Peyer's patch (tissue), 4 donors: ENCODE data around the gene JPH4.

Source experiments
- POLR2A ChIP-seq, 2 donors: fragments of 450-650 bp; IDR thresholded peaks; one replicate each; pipeline ENCODE4 v1.5.1; 2017; ENCODE audit warnings: antibody characterized with exemption in 2 of 2, mild to moderate bottlenecking in 2 of 2, moderate library complexity in 2 of 2
- TF ChIP-seq, protein P1 (sequence below), 6 experiments: fragments of 450-650 bp in 4 of 6; fragments of 200-600 bp in 2 of 6; sonication (generic) in 1 of 6; IDR thresholded peaks; one replicate each; pipeline ENCODE4 v1.5.1; 2017 to 2019; ENCODE audit warnings: antibody characterized with exemption in 6 of 6, mild to moderate bottlenecking in 3 of 6, moderate library complexity in 1 of 6

DNA sequence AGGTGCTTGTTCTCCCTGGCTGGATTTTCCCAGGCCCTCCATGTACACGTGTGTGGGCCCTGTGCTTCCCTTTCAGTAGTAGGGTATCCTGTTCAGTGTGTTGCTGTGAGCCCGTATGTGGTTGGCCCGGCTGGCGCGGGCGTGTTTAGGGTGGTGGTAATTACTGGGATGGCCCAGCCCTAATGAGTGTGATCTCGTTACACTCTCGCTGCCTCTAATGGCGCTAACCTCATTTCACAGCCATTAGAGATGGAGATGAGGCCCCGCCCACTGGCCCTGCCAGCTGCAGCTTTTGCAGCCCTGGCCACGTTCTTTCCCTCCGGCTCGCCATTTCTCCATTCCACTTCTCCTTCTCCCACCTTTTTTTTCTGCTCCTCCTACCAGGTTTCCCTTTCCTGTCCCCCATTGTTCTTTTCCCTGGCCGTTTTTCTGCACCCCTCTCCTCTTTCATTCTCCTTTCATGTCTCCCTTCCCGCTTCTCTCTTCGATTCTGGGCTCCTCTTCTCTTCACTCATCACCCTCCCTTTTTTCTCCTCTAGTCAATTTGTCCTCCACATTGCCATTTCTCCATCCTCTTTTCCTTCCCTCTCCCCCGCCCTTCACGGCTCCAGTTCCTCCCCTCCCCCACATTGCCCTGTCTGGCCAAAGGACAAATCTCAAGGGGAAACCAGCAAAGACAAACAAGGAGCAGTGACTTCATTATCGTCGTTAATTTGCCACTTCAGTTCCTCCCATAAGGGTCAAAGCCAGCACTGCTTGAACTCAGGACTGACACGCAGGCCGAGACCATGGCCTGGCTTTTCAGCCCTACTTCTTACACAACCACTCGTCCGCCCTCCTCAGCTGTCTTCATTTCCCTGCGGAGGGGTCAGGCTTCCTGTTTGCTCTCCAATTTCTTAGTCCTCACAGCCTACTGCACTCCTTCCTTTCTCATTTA lies 33.8 kb downstream of the JPH4 start:
- TF ChIP-seq, protein P1, sequence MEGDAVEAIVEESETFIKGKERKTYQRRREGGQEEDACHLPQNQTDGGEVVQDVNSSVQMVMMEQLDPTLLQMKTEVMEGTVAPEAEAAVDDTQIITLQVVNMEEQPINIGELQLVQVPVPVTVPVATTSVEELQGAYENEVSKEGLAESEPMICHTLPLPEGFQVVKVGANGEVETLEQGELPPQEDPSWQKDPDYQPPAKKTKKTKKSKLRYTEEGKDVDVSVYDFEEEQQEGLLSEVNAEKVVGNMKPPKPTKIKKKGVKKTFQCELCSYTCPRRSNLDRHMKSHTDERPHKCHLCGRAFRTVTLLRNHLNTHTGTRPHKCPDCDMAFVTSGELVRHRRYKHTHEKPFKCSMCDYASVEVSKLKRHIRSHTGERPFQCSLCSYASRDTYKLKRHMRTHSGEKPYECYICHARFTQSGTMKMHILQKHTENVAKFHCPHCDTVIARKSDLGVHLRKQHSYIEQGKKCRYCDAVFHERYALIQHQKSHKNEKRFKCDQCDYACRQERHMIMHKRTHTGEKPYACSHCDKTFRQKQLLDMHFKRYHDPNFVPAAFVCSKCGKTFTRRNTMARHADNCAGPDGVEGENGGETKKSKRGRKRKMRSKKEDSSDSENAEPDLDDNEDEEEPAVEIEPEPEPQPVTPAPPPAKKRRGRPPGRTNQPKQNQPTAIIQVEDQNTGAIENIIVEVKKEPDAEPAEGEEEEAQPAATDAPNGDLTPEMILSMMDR (IDR thresholded peaks at IDR 0.05): no peak
- no peak for TF ChIP-seq POLR2A (IDR thresholded peaks at IDR 0.05)
